Measurements from ENCODE around the gene ADAP2. TPM values are rescaled to one million over a fixed set of nuclear protein-coding genes. Genes with fewer than 3 reads are reported as not detected.
"Not testable (repeated sequence)": the region's sequence is repeated elsewhere in the genome, so short reads cannot be mapped to it uniquely, and the experiment has no call there.

ADAP2 gene
- total RNA-seq, 1 donor from 2014 or later, result 3.4 TPM

DNA sequence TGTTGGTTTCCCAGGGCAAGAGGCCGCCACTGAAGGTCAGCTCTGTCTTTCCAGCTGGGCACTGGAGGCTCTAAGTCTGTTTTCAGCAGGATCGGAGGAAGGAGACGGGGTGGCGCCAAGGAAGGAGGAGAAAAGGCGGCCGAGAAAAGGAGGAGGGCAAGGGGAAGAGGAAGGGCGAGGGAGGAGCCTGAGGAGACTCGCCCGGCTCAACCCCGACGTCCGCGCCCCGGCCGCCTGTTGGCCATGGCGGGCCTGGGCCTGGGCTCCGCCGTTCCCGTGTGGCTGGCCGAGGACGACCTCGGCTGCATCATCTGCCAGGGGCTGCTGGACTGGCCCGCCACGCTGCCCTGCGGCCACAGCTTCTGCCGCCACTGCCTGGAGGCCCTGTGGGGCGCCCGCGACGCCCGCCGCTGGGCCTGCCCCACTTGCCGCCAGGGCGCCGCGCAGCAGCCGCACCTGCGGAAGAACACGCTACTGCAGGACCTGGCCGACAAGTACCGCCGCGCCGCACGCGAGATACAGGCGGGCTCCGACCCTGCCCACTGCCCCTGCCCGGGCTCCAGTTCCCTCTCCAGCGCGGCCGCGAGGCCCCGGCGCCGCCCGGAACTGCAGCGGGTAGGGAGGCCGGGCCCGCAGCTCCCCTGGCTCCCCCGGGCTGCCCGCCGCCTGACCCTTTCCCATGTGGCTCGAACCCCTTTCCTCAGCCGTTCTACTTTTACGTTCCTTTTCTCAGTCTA lies 49.3 kb downstream of the ADAP2 start, which contains the start of gene RNF135:
TSS of gene RNF135 (plus strand) at position 209 of the 737 bp plus-strand sequence. CDS start at position 244, 35 bp downstream.
- H3K4me3 ChIP-seq (ENCODE audit: low read depth, low read length), result peak within 1 kb of the TSS; percentile 64

DNA sequence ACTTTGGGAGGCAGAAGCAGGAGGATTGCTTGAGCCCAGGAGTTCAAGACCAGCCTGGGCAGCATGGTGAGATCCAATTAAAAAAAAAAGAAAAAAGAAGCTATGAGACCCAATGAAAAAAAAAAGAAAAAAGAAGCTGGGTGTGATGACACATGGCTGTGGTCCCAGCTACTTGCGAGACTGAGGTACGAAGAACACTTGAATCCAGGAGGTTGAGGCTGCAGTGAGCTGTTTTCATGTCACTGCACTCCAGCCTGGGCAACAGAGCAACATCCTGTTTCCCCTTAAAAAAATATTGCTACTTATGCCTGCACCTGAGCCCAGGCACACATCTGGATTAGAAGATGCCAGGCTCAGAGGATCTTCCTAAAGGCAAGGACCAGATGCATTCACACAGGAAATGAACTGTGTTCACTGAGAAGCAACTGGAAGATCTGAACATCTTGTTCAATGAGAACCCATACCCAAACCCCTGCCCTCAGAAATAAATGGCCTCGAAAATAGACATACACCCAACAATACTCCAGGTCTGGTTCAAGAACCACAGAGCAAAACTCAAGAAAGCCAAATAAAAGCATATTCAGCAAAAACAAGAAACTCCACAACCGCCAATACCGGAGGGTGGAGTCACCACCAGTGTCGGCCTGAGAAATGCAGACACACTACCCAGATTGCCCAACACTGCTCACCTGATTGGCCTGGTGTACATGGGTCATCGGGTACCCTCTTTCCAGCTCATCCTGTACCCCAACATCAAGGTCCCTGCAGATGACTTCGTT lies 53.5 kb downstream of the ADAP2 start:
- DNase-seq (ENCODE audit: low read depth) (no peak), FAIRE-seq (no peak)
- H3K36me3 ChIP-seq (ENCODE audit: control insufficient read depth, insufficient read depth, low read length), result no peaks in the 10 kb centered on the region
- H3K4me3 ChIP-seq (ENCODE audit: low read depth, low read length), result no peak overlapping the region
- TF ChIP-seq, protein P1, sequence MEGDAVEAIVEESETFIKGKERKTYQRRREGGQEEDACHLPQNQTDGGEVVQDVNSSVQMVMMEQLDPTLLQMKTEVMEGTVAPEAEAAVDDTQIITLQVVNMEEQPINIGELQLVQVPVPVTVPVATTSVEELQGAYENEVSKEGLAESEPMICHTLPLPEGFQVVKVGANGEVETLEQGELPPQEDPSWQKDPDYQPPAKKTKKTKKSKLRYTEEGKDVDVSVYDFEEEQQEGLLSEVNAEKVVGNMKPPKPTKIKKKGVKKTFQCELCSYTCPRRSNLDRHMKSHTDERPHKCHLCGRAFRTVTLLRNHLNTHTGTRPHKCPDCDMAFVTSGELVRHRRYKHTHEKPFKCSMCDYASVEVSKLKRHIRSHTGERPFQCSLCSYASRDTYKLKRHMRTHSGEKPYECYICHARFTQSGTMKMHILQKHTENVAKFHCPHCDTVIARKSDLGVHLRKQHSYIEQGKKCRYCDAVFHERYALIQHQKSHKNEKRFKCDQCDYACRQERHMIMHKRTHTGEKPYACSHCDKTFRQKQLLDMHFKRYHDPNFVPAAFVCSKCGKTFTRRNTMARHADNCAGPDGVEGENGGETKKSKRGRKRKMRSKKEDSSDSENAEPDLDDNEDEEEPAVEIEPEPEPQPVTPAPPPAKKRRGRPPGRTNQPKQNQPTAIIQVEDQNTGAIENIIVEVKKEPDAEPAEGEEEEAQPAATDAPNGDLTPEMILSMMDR (IDR thresholded peaks at IDR 0.05; ENCODE audit: insufficient read depth, low read length, severe bottlenecking), result no peak
- no peaks in the 10 kb centered on the region for H3K27me3 ChIP-seq (ENCODE audit: control insufficient read depth, insufficient read depth, low read length)

More for the DNA sequence above, 49.3 kb downstream of the ADAP2 start, which contains the start of gene RNF135:
- peak; percentile 72 for DNase-seq (ENCODE audit: low read depth)
- no peaks in the 10 kb centered on the region for H3K36me3 ChIP-seq (ENCODE audit: control insufficient read depth, insufficient read depth, low read length)
- FAIRE-seq, result no peak
- H3K27me3 ChIP-seq (ENCODE audit: control insufficient read depth, insufficient read depth, low read length), result no peaks in the 10 kb centered on the region
- TF ChIP-seq, protein P1 (IDR thresholded peaks at IDR 0.05; ENCODE audit: insufficient read depth, low read length, severe bottlenecking), result no peak

DNA sequence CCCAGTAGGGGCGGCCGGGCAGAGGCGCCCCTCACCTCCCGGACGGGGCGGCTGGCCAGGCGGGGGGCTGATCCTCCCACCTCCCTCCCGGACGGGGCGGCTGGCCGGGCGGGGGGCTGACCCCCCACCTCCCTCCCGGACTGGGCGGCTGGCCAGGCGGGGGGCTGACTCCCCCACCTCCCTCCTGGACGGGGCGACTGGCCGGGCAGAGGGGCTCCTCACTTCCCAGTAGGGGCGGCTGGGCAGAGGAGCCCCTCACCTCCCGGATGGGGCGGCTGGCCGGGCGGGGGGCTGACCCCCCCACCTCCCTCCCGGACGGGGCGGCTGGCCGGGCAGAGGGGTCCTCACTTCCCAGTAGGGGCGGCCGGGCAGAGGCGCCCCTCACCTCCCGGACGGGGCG lies 58.2 kb downstream of the ADAP2 start:
- FAIRE-seq; H3K36me3 ChIP-seq (ENCODE audit: control insufficient read depth, insufficient read depth, low read length); DNase-seq (ENCODE audit: low read depth): not testable (repeated sequence)

DNA sequence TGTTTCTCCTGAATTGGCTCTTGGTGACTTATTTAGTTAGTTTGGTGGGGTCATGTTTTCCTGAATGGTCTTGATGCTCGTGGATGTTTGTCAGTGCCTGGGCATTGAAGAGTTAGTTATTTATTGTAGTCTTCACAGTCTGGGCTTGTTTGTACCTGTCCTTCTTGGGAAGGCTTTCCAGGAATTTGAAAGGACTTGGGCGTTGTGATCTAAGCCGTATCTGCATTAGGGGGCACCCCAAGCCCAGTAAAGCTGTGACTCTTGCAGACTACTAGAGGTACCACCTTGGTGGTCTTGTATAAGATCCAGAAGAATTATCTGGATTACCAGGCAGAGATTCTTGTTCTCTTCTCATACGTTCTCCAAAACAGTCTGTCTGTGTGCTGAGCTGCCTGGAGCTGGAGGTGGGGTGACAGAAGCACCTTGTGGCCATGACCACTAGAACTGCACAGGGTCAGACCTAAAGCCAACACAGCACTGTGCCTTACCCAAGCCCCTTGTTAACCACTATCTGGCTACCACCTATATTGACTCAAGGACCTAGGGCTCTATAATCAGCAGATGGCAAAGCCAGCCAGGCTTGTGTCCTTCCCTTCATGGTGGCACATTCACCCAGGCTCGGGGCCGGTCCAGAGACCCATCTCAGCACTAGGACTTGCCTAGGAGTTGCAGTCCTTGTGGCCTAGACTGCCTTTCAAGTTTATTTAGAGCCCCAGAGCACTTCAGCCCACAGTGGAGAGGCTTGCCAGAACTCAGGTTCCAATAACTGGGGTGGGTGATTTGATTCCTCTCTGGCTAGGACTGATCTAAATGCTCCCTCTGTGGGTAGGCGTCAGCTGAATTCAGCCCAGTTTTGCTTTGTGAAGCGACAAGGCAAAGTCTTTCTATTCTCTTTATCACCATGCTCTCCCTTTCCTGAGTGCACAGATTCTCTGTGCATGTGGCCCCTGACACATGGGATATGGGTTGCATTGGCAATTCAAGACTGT lies 60.1 kb downstream of the ADAP2 start:
- FAIRE-seq, result no peak
- H3K4me3 ChIP-seq (ENCODE audit: low read depth, low read length), result no peak overlapping the region

More for the DNA sequence above, 58.2 kb downstream of the ADAP2 start:
- H3K27me3 ChIP-seq (ENCODE audit: control insufficient read depth, insufficient read depth, low read length); H3K4me3 ChIP-seq (ENCODE audit: low read depth, low read length): not testable (repeated sequence)

DNA sequence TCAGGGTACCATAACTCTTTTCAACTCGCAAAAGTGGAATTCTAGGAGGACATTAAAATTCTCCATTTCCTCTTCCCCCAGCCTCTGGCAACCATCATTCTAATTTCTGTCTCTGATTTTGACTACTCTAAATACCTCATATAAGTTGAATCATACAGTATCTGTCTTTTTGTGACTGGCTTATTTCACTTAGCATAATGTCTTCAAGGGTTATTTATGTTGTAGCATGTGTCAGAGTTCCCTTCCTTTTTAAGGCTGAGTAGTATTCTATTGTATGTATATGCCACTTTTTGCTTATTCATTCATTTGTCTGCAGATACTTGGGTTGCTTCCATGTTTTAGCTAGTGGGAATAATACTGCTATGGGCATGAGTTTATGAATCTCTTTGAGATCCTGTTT lies 61.1 kb downstream of the ADAP2 start:
- DNase-seq (ENCODE audit: low read depth), result no peak
- no peaks in the 10 kb centered on the region for H3K27me3 ChIP-seq (ENCODE audit: control insufficient read depth, insufficient read depth, low read length)
- FAIRE-seq, result no peak
- TF ChIP-seq, protein P1 (IDR thresholded peaks at IDR 0.05; ENCODE audit: insufficient read depth, low read length, severe bottlenecking), result no peak
- peaks cover 4% of the 10 kb centered on the region for H3K36me3 ChIP-seq (ENCODE audit: control insufficient read depth, insufficient read depth, low read length)
- H3K4me3 ChIP-seq (ENCODE audit: low read depth, low read length), result no peak overlapping the region

More for the DNA sequence above, 60.1 kb downstream of the ADAP2 start:
- Histone ChIP-seq H3K36me3 (ENCODE audit: control insufficient read depth, insufficient read depth, low read length) (peaks cover 4% of the 10 kb centered on the region), H3K27me3 (ENCODE audit: control insufficient read depth, insufficient read depth, low read length) (no peaks in the 10 kb centered on the region)
- TF ChIP-seq, protein P1 (IDR thresholded peaks at IDR 0.05; ENCODE audit: insufficient read depth, low read length, severe bottlenecking), result no peak
- DNase-seq (ENCODE audit: low read depth), result peak; percentile 52

Measured in bronchial epithelial cell (primary cell).